HG03103 (cell line): Measurements from ENCODE around the gene ETV7.

ENCODE experiments used
- ATAC-seq: cut with Tn5 transposase; IDR thresholded peaks from one replicate; pipeline ENCODE4 v1.9.1; 2021; ENCODE audit warnings: low read depth; ENCODE audit not compliant: unreplicated experiment

The ETV7 gene

DNA sequence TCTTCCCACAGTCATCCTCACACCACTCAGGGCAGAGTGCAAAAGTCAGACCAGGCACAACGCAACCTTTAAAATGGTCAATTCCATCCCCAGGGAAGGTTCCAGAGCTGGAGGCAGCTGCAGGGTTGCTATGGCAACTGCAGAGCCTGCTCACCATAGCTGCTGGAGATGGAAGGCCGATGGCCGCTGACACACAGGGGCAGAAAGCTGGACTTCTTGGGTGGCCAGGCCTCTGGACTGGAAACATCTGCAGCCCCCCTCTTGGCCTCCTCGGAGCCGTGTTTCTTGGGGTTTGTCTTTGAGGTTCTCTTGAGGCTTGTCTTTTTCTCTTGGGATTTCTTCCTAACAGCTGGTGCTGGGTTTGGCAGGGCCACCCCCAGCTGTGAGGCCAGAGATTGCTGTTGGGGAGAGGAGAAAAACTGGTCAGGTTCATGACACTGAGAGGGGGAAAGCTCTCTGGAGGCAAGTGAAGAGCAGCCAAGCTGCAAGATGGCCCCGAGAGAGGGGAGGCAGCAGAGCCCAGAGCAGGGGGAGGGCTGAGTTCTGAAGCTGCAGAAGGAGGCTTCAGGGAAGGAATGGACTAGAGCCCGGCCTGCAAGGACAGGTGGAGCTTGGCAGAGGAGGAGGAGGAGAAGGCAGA is 61.0 kb downstream of the ETV7 start:
- no peak for ATAC-seq

- no peak for ATAC-seq
These were observed 62.8 kb downstream of the ETV7 start for GRCh38 chr6:36324715-36325114.

DNA sequence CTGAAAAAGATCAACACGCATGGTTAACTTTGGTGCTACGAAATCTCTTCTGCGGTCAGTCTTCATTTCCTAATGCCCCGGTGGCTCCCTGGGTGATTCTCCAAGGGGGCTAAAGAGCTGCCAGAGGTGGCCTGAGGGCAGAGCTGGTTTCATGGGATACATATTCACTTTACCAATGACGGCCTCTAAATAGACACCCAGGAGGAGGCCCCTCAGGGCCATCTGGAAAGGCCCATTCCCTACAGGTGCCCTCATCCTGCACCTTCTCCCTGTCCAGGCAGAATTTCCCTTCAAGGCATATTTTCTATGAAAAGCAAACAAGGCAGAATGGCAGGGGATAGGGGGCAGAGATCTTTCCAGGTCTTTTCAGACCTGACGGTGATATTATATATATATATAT is 63.3 kb downstream of the ETV7 start:
- no peak for ATAC-seq

- ATAC-seq: no peak
These were observed 64.4 kb downstream of the ETV7 start for GRCh38 chr6:36323062-36323461.

DNA sequence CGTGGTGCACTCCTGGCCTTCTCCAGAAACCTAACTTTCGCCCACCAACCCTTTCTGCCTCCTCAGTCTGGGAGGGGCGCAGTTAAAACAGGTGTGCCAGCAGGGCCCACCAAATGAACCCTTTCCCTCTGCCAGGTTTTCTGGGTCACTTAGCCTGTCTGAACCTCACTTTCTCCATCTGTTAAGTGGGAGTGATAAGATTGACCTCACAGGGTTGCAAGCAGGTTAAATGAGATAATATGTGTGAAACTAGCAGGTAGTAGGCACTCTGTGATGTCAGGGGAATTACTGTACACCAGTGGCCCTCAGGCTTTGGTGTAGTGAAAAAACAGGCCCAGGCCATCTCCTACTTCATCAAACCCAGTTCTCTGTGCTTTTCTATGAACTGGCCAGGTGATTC is 64.9 kb downstream of the ETV7 start:
- ATAC-seq: no peak

DNA sequence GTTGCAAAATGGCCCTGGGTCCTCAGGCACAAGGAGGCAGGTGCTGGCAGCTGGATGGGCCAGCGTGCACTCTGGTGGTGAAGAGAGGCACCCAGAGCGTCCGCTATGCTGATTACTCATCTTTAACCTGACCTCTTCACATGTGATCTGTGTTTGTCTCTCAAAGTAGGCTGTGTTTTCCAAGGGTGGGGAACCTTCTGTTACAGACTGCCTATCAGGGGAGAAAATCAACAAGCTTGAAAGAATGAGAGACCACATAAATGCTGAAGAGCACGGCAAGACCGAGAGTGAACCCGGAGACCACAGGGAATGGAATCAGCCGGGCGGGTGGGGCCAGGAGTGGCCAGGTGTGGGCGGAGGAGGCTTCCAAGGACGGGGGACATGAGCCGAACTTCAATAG is 67.0 kb downstream of the ETV7 start:
- no peak for ATAC-seq

DNA sequence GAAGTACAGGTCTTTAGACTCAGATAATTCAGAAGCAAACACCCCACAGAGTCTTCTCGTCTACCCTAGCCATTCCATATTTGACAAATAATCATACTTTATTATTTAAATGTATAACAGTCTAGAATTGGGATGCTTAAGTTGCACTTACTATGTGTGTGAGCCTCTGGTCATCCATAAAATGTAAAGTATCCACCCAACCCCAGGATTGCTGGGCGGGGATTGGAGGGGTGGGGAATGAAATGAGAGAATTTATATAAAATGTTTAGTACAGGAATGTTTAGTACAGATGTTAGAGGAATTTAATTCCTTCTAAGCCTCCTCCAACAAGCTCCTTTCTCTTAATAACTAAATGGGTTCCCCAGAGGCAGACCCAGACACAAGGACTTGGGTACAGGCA is 67.6 kb downstream of the ETV7 start:
- no peak for ATAC-seq

DNA sequence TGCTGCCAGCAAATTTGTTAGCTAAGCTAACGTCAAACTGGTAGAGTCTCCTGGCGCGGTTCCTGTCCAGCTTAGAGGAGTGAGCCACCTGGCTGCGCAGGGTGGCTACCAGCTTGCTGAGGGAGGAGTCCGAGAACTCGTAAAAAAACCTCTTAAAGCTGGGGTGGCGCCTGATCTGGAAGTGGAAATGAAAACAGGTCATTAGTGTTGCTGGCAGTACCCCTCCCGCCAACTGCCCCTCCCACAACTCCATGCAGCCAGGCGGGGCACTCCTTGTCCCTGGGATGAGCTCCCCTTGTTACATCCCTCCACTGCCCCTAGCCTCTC is 68.1 kb downstream of the ETV7 start:
- no peak for ATAC-seq

DNA sequence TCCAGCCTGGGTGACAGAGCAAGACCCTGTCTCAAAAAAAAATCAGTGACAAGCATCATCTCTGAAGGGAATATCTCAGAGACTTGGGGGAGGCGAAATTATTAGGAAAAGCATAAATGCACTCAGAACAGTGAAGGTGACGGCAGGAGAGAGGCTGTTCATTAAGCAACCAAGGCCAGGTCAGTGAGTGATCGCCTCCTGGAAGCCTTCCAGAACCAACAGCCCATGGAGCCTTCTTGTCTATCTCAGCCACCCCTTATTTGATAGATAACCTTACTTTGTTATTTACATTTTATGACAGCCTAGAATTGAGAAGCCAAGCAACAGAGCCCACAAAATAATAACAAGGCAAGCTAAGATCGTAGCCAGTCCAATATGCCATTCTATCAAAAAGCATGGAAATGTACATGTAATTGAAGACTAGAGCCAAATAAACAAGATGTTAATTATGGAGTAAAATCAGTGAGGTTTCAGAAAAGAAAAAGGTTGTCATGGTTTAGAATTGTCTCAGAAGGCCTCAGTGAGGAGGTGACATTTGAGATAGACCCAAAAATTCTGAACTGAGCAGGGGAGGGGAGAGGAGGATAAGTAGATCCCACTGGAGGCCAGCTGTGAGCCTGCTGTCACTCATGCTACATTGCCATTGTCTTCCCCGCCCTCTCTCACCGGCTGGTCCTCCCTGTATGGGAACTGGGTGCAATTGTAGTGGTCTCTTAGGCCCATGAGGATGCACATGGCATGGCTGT is 68.6 kb downstream of the ETV7 start:
- no peak for ATAC-seq

GRCh38 chr6:36317623-36318022 is 69.8 kb downstream of the ETV7 start:
- no peak for ATAC-seq
